Limb (tissue), 2 donors: ENCODE data around the gene EPDR1.
"Not testable (repeated sequence)": the region's sequence is repeated elsewhere in the genome, so short reads cannot be mapped to it uniquely, and the experiment has no call there.

ENCODE experiments used
- DNase-seq, 2 donors: peaks; one replicate each; pipeline ENCODE4 v3.0.0-alpha.2; 2016; ENCODE audit errors: extremely low spot score in 2 of 2

Gene EPDR1

DNA sequence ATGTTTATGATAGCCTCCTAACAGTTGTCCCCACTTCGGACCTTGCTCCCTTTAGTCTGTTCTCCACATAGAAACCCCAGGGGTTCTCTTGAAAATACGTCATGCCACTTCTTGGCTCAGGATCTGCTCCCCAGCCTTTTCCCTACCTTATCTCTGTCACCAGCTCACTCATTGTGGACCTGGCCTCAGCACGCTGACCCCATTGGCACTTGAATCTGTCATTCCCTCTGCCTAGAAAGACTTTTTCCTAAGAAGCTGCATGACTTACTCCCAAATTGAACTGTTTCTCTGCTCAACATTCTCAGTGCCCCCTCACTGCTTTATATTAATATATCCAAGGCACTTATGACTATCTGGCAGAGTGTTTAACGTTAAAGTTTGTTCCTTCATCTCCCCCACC is 8.4 kb downstream of the EPDR1 start:
- DNase-seq: no peak

DNA sequence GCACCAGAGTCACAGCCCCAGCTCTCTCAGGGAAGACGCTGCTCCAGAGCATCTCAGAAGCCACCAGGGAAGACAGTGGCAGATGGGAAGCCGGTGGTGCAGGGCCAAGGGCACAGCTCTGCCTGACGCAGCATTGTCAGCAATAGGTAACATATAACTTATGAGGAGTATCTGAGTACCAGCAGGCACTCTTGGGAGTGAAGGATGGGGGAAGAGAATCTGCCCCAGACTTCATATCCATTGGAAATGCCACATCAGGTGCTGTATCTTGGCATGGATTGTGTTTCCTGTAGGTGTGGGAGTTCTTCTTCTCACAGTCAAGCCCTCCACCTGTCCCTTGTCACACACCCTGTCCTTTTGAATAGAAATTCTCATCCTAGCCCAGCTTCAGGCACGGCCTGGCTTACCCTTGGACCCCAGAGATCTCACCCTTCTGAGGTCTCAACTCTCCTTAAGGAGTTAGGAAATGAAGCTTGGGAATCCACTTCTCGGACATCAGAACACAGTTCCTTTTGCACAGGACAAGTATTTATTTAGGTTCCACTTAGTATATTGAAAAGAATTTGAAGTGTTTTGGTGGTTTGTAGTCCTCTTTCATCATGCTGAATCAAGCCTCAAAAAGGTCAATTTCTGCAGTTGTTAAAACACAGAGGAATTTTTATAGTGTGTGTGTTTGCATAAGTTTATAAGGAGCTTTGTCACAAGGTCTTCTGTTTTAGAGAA is 9.9 kb downstream of the EPDR1 start:
- no peak for DNase-seq

DNA sequence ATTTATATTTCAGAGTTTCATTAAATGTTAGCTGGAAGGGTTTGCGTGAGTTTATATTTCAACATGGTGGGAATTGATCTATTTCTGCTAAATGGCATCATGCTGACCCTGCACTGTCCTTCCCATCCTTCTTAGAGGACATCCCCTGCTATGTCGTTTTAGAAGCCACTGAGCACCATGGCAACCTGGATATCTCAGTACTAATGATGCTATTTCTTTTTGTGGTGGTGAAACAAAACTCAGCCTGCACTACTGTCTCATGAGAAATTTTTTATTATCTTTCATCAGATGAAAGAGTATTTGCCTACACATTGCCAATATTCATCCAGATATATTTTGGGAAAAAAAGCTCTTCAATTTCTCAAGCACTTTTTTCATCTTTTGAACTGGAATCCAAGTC is 12.1 kb downstream of the EPDR1 start:
- DNase-seq: no peak

DNA sequence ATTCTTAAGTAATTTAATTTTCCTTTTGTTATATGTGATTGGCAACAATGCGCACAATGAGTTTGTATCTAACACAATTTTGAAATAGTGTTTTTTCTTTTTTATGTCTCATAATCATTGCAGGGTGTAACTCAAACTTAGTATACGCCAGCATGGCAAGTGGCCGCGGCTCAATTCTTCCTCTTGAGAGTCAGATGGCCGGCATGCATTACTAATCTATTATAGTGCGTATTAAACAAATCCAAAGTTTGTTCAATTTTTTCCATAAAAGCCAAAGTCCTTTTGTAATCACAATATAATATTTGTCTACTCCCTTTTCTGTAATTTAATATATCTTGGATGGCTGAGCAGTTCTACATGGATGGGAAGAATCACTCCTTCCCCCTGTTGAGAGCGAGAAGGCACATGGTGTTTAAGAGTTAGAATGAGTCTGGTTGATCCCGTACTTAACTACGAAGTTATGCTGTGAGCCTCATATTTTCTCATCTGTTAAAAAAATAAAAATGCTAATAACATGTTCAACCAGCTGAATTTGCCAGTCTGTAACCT is 12.7 kb downstream of the EPDR1 start:
- no peak for DNase-seq

DNA sequence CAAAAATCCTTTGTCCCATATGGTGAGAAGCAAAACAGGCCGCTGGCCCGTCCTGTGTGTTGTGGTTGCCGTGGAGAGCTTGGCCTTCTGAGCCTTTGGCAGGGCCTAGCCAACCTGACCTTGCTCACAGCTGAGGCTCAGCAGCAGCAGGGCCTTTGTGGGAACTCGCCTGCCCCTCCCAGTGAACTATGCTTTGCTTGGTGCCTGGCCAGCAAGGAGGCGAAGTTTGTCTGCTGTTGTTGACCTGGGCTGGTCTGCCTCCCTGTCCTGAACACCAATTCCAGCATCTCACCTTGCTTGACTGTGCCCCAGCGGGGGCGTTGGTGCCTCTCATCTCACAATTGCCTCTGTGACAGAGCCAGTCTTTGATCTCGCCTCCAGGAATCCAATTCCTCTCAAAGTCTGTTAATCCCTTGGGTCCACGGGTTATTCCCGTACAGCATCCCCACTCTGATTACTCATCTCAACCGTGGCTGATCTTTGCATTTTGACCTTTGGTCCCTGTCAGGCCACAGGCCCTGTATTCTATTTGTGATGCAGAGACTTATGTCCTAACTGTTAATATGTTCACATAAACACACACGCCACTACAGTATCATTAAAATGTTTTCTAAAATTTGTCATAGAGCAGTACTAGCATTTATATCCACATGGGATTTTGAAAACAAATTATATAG is 22.6 kb downstream of the EPDR1 start:
- peak; percentile 42 to 53 for DNase-seq

DNA sequence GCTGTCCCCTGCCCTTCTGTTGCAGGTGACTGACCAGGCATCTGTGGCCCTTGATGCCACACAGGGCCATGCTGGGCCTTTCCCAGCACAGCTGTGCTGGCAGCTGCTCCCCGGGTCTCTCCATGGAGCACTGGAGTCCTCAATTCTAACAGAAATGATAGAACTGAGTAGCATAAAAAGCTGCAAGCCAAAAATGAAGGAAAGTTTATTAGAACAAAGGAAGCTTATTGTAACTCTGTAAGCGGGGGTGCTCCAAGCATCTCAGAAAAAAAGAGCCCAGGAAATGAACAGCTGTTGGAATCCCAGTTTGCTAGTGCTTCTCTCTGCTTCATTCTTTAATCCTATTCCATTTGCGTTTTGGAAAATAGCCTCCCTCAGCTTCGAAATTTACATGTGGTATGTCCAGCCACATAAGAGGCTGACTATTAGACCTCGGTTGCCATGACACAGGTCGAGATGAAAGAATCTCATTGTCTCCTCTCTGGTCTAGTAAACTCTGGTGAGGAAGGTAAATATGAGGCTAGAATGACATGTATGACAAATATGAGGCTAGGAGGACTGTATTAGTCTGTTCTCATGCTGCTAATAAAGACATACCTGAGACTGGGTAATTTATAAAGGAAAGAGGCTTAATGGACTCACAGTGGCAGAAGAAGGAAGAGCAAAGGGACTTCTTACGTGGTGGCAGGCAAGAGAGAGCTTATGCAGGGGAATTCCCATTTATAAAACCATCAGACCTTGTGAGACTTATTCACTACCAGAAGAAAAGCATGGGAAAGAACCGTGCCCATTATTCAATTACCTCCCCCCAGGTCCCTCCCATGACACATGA is 23.7 kb downstream of the EPDR1 start:
- DNase-seq: peak in 1 of 2 donors; percentile 66

DNA sequence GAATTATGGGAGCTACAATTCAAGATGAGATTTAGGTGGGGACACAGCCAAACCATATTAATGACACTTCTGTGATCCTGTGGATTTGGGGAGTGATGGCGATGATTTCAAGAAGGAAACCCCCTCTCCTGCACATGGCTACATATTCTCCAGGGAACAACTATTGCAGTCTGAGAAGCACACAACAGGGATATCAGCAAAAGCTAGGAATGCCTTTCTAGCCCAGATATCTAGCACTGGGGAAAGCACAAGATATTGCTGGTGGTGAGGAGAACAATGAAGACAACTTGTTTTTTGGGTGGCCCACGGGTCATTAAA is 24.3 kb downstream of the EPDR1 start:
- DNase-seq: no peak

DNA sequence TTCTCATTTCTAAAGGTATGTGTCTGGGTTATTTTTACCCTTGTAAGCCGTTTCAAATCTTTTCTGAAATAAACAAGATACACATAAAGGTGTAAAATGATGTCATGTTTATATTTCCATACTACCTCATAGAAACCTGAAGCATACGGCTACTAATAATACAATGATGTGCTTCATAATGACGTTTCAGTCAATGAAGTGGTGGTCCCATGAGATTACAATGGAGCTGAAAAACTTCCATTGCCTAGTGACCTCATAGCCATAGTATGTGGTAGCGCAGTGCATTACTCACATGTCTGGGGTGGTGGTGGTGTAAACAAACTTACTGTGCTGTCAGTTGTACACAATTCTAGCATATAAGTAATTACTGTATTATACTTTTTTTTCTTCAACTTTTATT is 24.9 kb downstream of the EPDR1 start:
- no peak for DNase-seq

DNA sequence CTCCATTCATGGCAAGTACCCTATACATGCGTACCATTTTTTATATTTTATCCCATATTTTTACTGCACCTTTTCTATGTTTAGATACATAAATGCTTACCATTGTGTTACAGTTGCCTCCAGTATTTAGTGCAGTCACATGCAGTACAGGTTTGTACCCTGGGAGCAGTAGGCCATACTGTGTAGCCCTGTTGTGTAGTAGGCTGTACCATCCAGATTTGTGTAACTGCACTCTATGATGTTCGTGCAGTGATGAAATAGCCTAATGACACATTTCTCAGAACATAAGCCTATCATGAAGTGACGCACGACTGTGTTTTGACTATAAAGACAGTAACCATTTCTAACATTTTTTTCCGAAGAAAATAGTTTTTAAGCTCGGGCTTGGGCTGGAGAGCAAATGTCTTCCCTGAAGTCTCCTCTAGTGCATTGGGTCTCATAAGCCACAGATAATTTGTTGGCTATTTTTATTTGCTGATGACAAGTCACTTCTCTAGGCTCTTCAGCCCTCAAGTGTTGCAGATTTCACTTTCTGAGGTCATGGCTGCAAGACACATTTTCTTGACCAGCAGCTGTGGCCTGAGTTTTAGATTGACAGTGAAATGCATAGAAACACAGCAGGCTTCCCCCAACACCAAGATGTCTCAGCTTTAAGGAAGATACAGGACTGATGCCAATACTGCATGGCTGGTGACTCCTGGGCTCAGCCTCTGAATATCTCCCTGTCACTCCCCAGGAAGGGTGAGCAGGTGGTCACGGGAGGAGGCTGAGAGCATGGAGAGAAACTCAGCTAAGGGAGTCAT is 26.9 kb downstream of the EPDR1 start:
- no peak for DNase-seq

DNA sequence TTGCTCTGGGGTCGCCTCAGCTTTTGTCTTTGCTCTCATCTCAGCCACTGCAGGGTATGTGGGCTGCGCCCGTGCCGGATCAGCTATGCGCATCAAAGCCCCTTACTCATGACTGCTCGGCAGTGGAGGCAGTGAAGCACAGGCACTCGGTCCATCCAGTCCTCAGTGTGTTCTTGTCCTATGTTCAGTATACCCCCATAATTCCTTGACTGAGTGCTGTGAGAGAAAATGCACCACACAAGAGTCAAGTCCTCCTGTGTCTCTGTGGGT is 27.4 kb downstream of the EPDR1 start:
- DNase-seq: no peak

DNA sequence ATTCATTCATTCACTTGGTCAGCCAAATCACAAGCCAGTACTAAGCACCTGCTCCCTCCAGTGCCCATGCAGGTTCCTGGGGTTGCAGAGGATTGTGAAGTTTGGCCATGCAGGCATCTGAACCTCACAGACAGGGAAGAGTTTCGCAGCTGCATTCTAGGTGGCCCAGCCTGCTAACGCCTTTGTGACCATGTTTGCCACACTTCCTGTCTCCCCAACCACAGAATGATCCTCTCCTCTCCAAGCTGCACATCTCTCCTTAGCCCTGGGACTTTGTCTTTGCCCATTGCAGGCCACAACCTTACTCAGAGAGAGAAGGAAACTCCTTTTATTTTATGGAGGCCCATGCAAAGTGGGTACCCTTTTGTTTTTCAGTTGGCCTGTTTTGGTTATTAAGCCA is 31.8 kb downstream of the EPDR1 start:
- no peak for DNase-seq

DNA sequence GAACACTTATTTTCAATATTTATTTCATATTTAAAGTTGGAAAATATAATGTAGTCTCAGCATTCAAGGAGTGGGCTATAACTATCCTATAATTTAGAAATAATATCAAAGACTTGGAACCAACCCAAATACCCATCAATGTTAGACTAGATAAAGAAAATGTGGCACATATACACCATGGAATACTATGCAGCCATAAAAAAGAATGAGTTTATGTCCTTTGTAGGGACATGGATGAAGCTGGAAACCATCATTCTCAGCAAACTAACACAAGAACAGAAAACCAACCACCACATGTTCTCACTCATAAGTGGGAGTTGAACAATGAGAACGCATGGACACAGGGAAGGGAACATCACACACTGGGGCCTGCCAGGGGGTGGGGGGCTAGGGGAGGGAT is 33.8 kb downstream of the EPDR1 start:
- not testable (repeated sequence) for DNase-seq

DNA sequence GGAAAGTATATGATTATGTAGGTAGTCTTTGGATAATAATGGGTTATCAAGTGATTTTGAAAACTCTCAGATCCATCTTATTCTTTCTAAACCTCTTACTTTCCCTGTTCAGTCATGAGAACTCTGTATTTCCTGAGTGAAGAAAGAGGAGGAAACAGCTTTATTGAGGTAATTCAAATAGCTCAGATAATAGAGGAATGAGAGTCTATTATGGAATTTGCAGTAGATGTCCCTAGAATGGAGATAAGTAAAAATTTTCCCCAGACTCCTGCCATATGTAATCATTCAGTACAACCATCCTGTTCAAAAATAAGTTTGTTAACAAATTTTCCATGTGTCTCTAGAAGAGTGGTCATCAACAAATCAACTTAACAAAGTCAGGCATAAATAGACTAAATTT is 36.4 kb downstream of the EPDR1 start:
- DNase-seq: no peak

DNA sequence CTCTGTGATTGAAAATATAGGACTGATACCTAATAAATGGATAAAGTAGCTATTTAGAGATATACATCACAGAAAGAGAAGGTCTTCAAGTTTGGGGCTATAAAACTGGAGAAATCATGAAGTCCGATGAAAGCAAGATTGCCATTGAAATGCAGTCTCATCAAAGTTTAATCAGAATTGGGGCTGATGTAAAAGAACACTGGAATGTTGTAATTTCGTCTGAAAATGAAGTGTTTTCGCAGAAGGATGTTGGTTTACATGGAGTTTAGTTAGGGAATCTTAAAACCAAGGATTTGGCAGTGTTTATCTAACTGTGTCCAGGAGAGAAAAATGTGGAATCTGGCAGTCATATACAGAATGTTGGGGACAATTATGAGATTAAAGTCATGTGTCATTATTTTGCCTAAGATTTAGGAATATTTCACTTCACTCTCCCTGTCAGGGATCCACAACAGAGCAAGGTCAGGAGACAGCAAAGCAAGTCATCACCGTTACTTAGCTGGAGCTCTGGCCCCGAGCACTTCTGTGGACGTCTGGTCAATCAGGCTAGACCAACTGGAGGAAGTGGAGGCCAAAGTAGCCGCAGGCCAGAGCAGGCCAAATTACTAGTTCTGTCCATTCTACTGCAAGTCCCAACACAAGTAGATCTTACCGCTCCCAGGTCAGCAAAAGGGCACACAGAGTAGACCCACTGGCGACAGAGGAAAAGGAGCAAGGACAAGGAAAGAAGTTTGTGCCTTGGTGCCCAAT is 37.0 kb downstream of the EPDR1 start:
- no peak for DNase-seq

DNA sequence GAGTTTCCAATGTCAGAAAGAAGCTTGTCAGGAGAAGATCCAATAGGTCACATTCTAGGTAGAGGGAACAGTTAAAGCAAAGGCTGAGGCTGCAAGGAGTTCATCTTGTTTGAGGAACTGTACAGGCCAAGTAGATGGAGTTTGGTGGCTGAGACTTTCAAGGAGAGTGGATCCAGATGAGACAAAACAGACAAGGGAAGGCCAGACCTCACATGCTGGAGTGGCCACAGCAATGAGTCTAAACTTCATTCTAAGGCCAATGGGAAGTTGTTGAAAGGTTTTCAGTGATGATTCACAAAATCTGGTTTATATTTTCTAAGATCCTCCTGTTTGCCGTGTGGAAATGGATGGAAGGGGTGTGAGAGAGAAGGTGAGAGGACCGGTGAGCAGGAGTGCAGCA is 40.0 kb downstream of the EPDR1 start:
- no peak for DNase-seq

DNA sequence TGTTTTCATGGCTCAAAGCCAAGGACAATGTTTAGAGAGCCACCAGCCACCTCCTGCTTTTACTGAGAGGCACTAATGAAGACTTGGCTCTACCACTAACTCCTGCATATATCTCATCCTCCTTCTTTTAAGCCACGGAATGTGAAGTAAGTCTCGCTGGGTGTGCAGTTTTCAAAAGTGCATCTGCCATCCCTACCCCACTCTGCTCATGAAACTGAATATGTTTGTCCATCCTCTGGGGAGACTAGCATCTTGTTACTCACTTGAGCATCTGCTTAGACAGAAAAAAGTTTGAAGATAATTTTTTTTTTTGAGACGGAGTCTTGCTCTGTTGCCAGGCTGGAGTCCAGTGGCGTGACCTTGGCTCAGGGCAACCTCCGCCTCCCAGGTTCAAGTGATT is 40.8 kb downstream of the EPDR1 start:
- DNase-seq: no peak

DNA sequence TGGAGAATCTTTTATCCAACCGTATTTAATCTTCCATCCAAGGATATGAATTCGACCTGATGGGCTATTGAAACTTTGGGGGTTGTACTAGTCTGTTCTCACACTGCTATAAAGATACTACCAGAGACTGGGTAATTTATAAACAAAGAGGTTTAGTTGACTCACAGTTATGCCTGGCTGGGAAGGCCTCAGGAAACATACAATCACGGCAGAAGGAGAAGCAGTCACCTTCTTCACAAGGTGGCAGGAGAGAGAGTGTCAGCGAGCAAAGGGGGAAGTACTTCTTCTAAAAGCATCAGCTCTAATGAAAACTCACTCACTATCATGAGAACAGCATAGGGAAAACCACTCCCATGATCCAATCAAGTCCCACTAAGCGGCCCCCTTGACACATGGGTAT is 43.8 kb downstream of the EPDR1 start:
- no peak for DNase-seq

DNA sequence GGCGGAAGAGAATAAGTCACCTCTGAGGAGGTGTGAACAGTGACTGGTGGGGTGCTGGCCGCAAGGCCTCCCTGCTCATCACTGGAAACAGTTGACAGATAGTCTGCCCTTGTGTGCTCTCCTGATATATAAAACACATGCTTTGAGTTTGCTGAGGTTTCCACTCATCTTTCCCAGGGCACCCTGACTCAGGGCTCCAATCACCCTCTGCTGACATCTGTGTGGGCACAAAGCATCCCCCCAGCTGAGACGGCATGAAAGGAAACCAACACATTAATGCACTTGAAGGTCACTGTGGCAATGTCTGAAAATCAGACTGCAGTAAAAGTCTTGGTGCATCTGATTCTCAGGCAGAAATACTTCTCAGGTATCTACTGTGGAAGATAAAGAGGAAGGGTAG is 49.8 kb downstream of the EPDR1 start:
- DNase-seq: no peak

DNA sequence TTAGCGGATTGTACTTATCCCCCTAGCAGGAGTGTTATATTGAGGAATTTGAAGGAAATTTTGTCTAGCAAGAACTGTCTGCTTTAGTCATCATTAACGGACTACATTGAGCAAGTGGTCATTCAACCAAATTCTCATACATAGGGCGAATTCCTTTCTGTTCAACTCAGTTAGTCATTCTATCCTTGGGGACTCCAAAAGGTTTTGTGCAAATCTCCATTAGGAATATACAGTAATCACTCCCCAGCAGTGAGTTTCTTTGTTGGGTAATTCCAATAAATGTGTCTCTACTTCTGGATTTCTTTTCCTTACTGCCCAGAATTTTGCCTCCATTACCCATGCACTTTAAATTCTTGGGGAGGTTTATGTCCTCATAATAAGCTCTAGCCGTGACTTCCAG is 51.1 kb downstream of the EPDR1 start:
- DNase-seq: no peak

DNA sequence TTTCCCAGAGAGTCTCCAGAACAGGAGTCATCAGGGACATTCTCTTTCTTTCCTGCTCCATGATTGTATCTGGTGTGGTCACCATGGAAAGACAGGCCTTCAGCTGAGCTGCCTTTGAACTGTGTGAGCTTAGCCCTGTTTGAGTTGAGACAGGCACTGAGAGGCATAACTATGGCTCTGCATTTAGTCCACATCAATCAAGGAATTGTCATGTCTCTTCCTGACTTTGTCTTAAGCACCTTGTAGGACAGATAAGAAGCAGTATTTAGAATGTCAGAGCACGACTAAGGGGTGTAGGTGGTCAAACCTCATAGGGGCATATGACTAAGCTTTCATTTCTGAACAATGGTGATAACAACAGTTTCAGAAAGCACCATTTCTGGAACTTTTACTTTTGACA is 53.5 kb downstream of the EPDR1 start:
- no peak for DNase-seq

DNA sequence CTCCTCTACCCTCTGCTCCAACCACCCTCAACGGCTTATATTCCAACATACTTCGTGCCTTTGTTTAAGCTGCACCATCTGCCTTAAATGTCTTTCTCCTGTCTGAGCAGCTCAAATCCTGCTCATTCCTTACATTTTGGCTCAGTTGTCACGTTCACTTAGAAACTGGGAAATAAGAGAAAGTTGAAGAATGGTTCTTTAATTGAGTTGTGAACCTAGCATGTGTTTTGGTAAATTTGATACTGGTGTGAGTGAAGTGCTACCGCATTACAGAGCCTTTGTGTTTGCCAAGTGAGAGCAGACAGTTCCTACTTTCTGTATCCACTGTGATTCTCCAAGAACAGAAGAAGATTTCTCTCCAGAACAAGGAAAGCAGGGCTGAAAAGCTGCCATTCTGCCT is 54.3 kb downstream of the EPDR1 start:
- DNase-seq: peak in 1 of 2 donors; percentile 42
